Esophagus squamous epithelium (tissue), 4 donors: ENCODE data around the gene ADARB2.

Experiments
- POLR2A ChIP-seq, 4 donors: fragments of 450-650 bp; IDR thresholded peaks; one replicate each; pipeline ENCODE4 v1.6.1; 2017; ENCODE audit warnings: antibody characterized with exemption in 4 of 4, mild to moderate bottlenecking in 4 of 4, moderate library complexity in 3 of 4
- TF ChIP-seq, protein P1 (sequence below), 6 experiments: fragments of 450-650 bp in 4 of 6; fragments of 200-600 bp in 2 of 6; sonication (generic) in 2 of 6; IDR thresholded peaks; one replicate each; pipeline ENCODE4 v1.5.1; 2016 to 2019; ENCODE audit warnings: antibody characterized with exemption in 6 of 6, mild to moderate bottlenecking in 4 of 6, moderate library complexity in 4 of 6

GRCh38 chr10:1683649-1684048 is 53.7 kb downstream of the ADARB2 start:
- TF ChIP-seq POLR2A (IDR thresholded peaks at IDR 0.05) = no peak
- TF ChIP-seq, protein P1, sequence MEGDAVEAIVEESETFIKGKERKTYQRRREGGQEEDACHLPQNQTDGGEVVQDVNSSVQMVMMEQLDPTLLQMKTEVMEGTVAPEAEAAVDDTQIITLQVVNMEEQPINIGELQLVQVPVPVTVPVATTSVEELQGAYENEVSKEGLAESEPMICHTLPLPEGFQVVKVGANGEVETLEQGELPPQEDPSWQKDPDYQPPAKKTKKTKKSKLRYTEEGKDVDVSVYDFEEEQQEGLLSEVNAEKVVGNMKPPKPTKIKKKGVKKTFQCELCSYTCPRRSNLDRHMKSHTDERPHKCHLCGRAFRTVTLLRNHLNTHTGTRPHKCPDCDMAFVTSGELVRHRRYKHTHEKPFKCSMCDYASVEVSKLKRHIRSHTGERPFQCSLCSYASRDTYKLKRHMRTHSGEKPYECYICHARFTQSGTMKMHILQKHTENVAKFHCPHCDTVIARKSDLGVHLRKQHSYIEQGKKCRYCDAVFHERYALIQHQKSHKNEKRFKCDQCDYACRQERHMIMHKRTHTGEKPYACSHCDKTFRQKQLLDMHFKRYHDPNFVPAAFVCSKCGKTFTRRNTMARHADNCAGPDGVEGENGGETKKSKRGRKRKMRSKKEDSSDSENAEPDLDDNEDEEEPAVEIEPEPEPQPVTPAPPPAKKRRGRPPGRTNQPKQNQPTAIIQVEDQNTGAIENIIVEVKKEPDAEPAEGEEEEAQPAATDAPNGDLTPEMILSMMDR (IDR thresholded peaks at IDR 0.05) = no peak
